Endothelial cell of umbilical vein (primary cell): ENCODE measurements around the gene COBLL1.

ENCODE experiments used
- EZH2 ChIP-seq: IDR thresholded peaks from 2 replicates; pipeline ENCODE4 v1.6.1; 2012; ENCODE audit warnings: borderline replicate concordance, low read depth, mild to moderate bottlenecking, moderate library complexity, low read length, inconsistent platforms; ENCODE audit not compliant: severe bottlenecking
- GATA2 ChIP-seq: IDR thresholded peaks from 2 replicates; pipeline ENCODE4 v1.7.0; 2011; ENCODE audit warnings: low read depth, mild to moderate bottlenecking, moderate library complexity, mixed read lengths, low read length; ENCODE audit not compliant: insufficient read length, insufficient read depth
- JUN ChIP-seq: IDR thresholded peaks from 2 replicates; pipeline ENCODE4 v1.6.1; 2011; ENCODE audit warnings: borderline replicate concordance, low read depth; ENCODE audit not compliant: insufficient read length, insufficient read depth
- MYC ChIP-seq: IDR thresholded peaks from one replicate; pipeline ENCODE4 v1.6.1; 2011; ENCODE audit warnings: mild to moderate bottlenecking, low read depth, low read length
- POLR2A ChIP-seq: IDR thresholded peaks from 2 replicates; pipeline ENCODE4 v1.6.1; 2012; ENCODE audit warnings: low read depth, mild to moderate bottlenecking, control low read depth, low read length
- POLR2AphosphoS5 ChIP-seq: IDR thresholded peaks from 2 replicates; pipeline ENCODE4 v1.6.1; 2012; ENCODE audit warnings: low read depth, mild to moderate bottlenecking, control low read depth, low read length, moderate library complexity; ENCODE audit not compliant: insufficient read depth
- TF ChIP-seq, protein P1 (sequence below), 2 donors: IDR thresholded peaks; 1 replicate in 1 of 2; 2 replicates in 1 of 2; pipeline ENCODE4 v1.5.1; 2011; ENCODE audit warnings: low read length in 2 of 2, mild to moderate bottlenecking in 2 of 2, moderate library complexity in 2 of 2, control low read depth in 1 of 2, inconsistent platforms in 1 of 2, low read depth in 1 of 2; ENCODE audit not compliant: insufficient read depth in 1 of 2; ENCODE audit errors: extremely low read depth in 1 of 2
- TF ChIP-seq, protein P2 (sequence below): IDR thresholded peaks from 2 replicates; pipeline ENCODE4 v1.6.1; 2011; ENCODE audit not compliant: insufficient read depth, insufficient read length

DNA sequence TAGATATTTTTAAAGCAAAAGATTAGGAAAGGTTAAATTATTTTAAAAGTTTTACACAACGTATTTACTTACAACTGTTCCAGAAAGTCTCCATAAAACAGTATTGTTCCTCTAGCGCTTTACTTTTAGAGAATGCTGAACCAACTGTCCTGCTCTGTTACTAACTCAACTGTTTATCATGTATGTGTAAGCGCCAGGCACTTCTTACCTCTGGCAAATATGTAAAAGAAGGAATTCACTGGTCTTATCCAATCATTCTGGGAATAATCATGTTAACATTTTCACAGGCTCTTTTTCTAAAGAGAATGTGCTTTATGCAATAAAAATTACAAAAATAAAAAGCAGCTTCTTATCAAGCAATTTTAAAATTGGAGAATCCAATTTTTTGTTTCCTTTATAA lies 68.0 kb downstream of the COBLL1 start:
- TF ChIP-seq, protein P1, sequence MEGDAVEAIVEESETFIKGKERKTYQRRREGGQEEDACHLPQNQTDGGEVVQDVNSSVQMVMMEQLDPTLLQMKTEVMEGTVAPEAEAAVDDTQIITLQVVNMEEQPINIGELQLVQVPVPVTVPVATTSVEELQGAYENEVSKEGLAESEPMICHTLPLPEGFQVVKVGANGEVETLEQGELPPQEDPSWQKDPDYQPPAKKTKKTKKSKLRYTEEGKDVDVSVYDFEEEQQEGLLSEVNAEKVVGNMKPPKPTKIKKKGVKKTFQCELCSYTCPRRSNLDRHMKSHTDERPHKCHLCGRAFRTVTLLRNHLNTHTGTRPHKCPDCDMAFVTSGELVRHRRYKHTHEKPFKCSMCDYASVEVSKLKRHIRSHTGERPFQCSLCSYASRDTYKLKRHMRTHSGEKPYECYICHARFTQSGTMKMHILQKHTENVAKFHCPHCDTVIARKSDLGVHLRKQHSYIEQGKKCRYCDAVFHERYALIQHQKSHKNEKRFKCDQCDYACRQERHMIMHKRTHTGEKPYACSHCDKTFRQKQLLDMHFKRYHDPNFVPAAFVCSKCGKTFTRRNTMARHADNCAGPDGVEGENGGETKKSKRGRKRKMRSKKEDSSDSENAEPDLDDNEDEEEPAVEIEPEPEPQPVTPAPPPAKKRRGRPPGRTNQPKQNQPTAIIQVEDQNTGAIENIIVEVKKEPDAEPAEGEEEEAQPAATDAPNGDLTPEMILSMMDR (IDR thresholded peaks at IDR 0.05; ENCODE audit: extremely low read depth in 1 of 2, insufficient read depth in 1 of 2, low read depth in 1 of 2, low read length in 2 of 2) = no peak
- TF ChIP-seq EZH2 (no peak), POLR2A (no peak), JUN (no peak), POLR2AphosphoS5 (no peak), MYC (no peak), GATA2 (no peak)
- TF ChIP-seq, protein P2, sequence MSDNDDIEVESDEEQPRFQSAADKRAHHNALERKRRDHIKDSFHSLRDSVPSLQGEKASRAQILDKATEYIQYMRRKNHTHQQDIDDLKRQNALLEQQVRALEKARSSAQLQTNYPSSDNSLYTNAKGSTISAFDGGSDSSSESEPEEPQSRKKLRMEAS = no peak
